ENCODE data around the gene ANKRD23. TPM values are rescaled to one million over a fixed set of nuclear protein-coding genes. Genes with fewer than 3 reads are reported as not detected.
A peak's percentile ranks its signal among the peaks of the same experiment; 100 is the strongest.

Gene ANKRD23
- polyA plus RNA-seq, 1 of the 3 experiments (the other 2 are of a cell fraction): 3.1 TPM

GRCh38 chr2:96801005-96801785, 42.6 kb downstream of the ANKRD23 start:
- Histone ChIP-seq H3K4me1 (ENCODE audit: control insufficient read depth in 1 of 2, insufficient read depth in 2 of 2, low read depth in 1 of 2, low read length in 1 of 2) (peaks cover 0 to 12% of the 10 kb centered on the region in 2 experiments; a peak in 1 of 4 replicates), H3K9ac (no peak overlapping the region), H4K20me1 (ENCODE audit: insufficient read depth) (no peaks in the 10 kb centered on the region), H3K79me2 (ENCODE audit: insufficient read depth) (no peaks in the 10 kb centered on the region), H3K4me3 (ENCODE audit: low read depth in 2 of 2, low read length in 1 of 2) (peak overlapping the region in 1 of 2 experiments; percentile 40; a peak in 1 of 4 replicates), H3K27ac (ENCODE audit: low read depth in 2 of 2, low read length in 1 of 2) (peak overlapping the region in 1 of 2 experiments; percentile 4; a peak in 1 of 4 replicates), H3K36me3 (replicated peaks in 1 of 2; ENCODE audit: control insufficient read depth in 1 of 2, insufficient read depth in 2 of 2, low read length in 1 of 2) (no peaks in the 10 kb centered on the region), H3K9me2 (no peaks in the 10 kb centered on the region), H2AFZ (ENCODE audit: low read depth) (no peak overlapping the region), H3K4me2 (no peak overlapping the region), H3K27me3 (ENCODE audit: insufficient read depth) (no peaks in the 10 kb centered on the region), H3F3A (replicated peaks; ENCODE audit: insufficient read depth) (no peaks in the 10 kb centered on the region), H3K9me3 (no peaks in the 10 kb centered on the region)
- DNase-seq: peak; percentile 93
- ChIA-PET CTCF (interaction anchor here (0.5 to 4.1 kb wide), 27 partner anchors 9 to 480 kb away, joined by 3 to 31 read pairs (median 4); partner anchors contain the start of genes ANKRD39, CNNM3, CNNM4 and KANSL3), POLR2A (interaction anchor here (0.5 to 1.1 kb wide), 2 partner anchors 40 to 62 kb away, joined by 4 to 5 read pairs; partner anchors contain the start of gene CNNM4)
- WGBS (ENCODE audit: low lambda C conversion rate): 39% methylated on average over 13 of the region's 15 CpGs
- TF ChIP-seq CTCF (IDR thresholded peaks at IDR 0.05) (peak; percentile 81), RAD21 (IDR thresholded peaks at IDR 0.05; ENCODE audit: low read length) (peak; percentile 84), JUND (IDR thresholded peaks at IDR 0.05) (no peak), SMC3 (IDR thresholded peaks at IDR 0.05; ENCODE audit: low read depth, low read length) (peak; percentile 85)

- DNase-seq: peak; percentile 51
- no peak overlapping the region for H3K9ac ChIP-seq
- H3K27me3 ChIP-seq (ENCODE audit: insufficient read depth): no peaks in the 10 kb centered on the region
- H3K9me3 ChIP-seq: no peaks in the 10 kb centered on the region
- no peaks in the 10 kb centered on the region for H3K9me2 ChIP-seq
- H3K27ac ChIP-seq (ENCODE audit: low read depth in 2 of 2, low read length in 1 of 2): peak overlapping the region in 1 of 2 experiments; percentile 4; a peak in 1 of 4 replicates
- H4K20me1 ChIP-seq (ENCODE audit: insufficient read depth): no peaks in the 10 kb centered on the region
- peaks cover 0 to 12% of the 10 kb centered on the region in 2 experiments; a peak in 1 of 4 replicates for H3K4me1 ChIP-seq (ENCODE audit: control insufficient read depth in 1 of 2, insufficient read depth in 2 of 2, low read depth in 1 of 2, low read length in 1 of 2)
- H3F3A ChIP-seq (replicated peaks; ENCODE audit: insufficient read depth): no peaks in the 10 kb centered on the region
- ChIA-PET CTCF (interaction anchor here (0.5 to 4.1 kb wide), 26 partner anchors 9 to 479 kb away, joined by 3 to 31 read pairs (median 4); partner anchors contain the start of genes ANKRD39, CNNM3, KANSL3 and LMAN2L), POLR2A (interaction anchor here (1.1 kb wide), 1 partner anchor 39 kb away, joined by 5 read pairs; the partner anchor contains the start of gene CNNM4)
- H3K36me3 ChIP-seq (replicated peaks in 1 of 2; ENCODE audit: control insufficient read depth in 1 of 2, insufficient read depth in 2 of 2, low read length in 1 of 2): no peaks in the 10 kb centered on the region
- 84% methylated on average over 12 of the region's 27 CpGs for WGBS (ENCODE audit: low lambda C conversion rate)
- H3K4me2 ChIP-seq: no peak overlapping the region
- H2AFZ ChIP-seq (ENCODE audit: low read depth): no peak overlapping the region
- no peaks in the 10 kb centered on the region for H3K79me2 ChIP-seq (ENCODE audit: insufficient read depth)
- no peak overlapping the region for H3K4me3 ChIP-seq (ENCODE audit: low read depth in 2 of 2, low read length in 1 of 2)
- TF ChIP-seq EZH2phosphoT487 (IDR thresholded peaks at IDR 0.05; ENCODE audit: borderline replicate concordance, low read depth): no peak
- TF ChIP-seq USF1 (IDR thresholded peaks at IDR 0.05; ENCODE audit: borderline replicate concordance, low read depth): no peak
- no peak for TF ChIP-seq FOXM1 (IDR thresholded peaks at IDR 0.05; ENCODE audit: low read depth)
- no peak for TF ChIP-seq ZBTB33 (IDR thresholded peaks at IDR 0.05; ENCODE audit: borderline replicate concordance, low read depth)
- no peak for TF ChIP-seq GABPA (IDR thresholded peaks at IDR 0.05; ENCODE audit: low read depth)
- no peak for TF ChIP-seq MXI1 (IDR thresholded peaks at IDR 0.05; ENCODE audit: low read depth, low read length)
- TF ChIP-seq NFIC (IDR thresholded peaks at IDR 0.05; ENCODE audit: borderline replicate concordance): no peak
- TF ChIP-seq FOSL2 (IDR thresholded peaks at IDR 0.05; ENCODE audit: borderline replicate concordance, low read depth): no peak
- no peak for TF ChIP-seq ELF1 (IDR thresholded peaks at IDR 0.05)
- TF ChIP-seq USF2 (IDR thresholded peaks at IDR 0.05; ENCODE audit: borderline replicate concordance, low read depth, low read length): no peak
- TF ChIP-seq EP300 (IDR thresholded peaks at IDR 0.05; ENCODE audit: borderline replicate concordance in 1 of 2, low read depth in 1 of 2, low read length in 1 of 2): no peak
- TF ChIP-seq MAX (IDR thresholded peaks at IDR 0.05; ENCODE audit: low read depth): no peak
- TF ChIP-seq YY1 (IDR thresholded peaks at IDR 0.05; ENCODE audit: low read depth): no peak
- no peak for TF ChIP-seq SIN3A (IDR thresholded peaks at IDR 0.05; ENCODE audit: borderline replicate concordance, low read depth, low read length)
These were observed 43.5 kb downstream of the ANKRD23 start for GRCh38 chr2:96800061-96801004.
